ENCODE measurements around the gene CLPTM1. TPM values are rescaled to one million over a fixed set of nuclear protein-coding genes. Genes with fewer than 3 reads are reported as not detected.

CLPTM1 gene
- total and polyA plus RNA-seq, 9 of the 15 experiments (the other 6 are each of a cell fraction or from before 2014, with no cell fraction given) = 0.37 to 96.0 (median 27.5) TPM

GRCh38 chr19:45038931-45039893, 84.0 kb downstream of the CLPTM1 start, which contains the start of gene CLASRP (continued):
- TF ChIP-seq STAT5A (IDR thresholded peaks at IDR 0.05; ENCODE audit: borderline replicate concordance, low read length) (no peak), ARID3B (CRISPR knock-in tag; IDR thresholded peaks at IDR 0.05; ENCODE audit: borderline replicate concordance) (no peak), HDAC2 (IDR thresholded peaks at IDR 0.05) (peak; percentile 43), ILF3 (IDR thresholded peaks at IDR 0.05; ENCODE audit: borderline replicate concordance) (no peak), MCM5 (IDR thresholded peaks at IDR 0.05; ENCODE audit: low read depth) (no peak), CREB1 (IDR thresholded peaks at IDR 0.05) (peak; percentile 69; the same call in 1 of the 2 replicates), CREB1 (CRISPR knock-in tag; IDR thresholded peaks at IDR 0.05) (peak; percentile 66; the same call in 1 of the 2 replicates), HNRNPK (IDR thresholded peaks at IDR 0.05; ENCODE audit: low read depth, low read length, poor library complexity, severe bottlenecking) (no peak), KDM1A (IDR thresholded peaks at IDR 0.05) (no peak), SIN3B (IDR thresholded peaks at IDR 0.05; ENCODE audit: low read depth) (peak; percentile 82; the same call in 1 of the 2 replicates), ZNF668 (CRISPR knock-in tag; IDR thresholded peaks at IDR 0.05) (no peak), FOXK1 (CRISPR knock-in tag; IDR thresholded peaks at IDR 0.05; ENCODE audit: borderline replicate concordance) (no peak; the same call in none of the 2 replicates), TCF7L2 (IDR thresholded peaks at IDR 0.05; ENCODE audit: low read depth, low read length) (no peak), PTRF (tag; IDR thresholded peaks at IDR 0.05) (no peak), SMARCC2 (IDR thresholded peaks at IDR 0.05; ENCODE audit: low read depth) (no peak), ZNF140 (CRISPR knock-in tag; IDR thresholded peaks at IDR 0.05) (no peak), RREB1 (CRISPR knock-in tag; IDR thresholded peaks at IDR 0.05) (no peak)
- TF ChIP-seq, protein P1, sequence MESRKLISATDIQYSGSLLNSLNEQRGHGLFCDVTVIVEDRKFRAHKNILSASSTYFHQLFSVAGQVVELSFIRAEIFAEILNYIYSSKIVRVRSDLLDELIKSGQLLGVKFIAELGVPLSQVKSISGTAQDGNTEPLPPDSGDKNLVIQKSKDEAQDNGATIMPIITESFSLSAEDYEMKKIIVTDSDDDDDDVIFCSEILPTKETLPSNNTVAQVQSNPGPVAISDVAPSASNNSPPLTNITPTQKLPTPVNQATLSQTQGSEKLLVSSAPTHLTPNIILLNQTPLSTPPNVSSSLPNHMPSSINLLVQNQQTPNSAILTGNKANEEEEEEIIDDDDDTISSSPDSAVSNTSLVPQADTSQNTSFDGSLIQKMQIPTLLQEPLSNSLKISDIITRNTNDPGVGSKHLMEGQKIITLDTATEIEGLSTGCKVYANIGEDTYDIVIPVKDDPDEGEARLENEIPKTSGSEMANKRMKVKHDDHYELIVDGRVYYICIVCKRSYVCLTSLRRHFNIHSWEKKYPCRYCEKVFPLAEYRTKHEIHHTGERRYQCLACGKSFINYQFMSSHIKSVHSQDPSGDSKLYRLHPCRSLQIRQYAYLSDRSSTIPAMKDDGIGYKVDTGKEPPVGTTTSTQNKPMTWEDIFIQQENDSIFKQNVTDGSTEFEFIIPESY (CRISPR knock-in tag; IDR thresholded peaks at IDR 0.05) = 0 out of 2 replicates have a peak, but pooled peaks have one; percentile 11

Measured in K562 (cell line).